NT2/D1 (cell line): ENCODE data around the gene HOXC10.

Experiments
- SUZ12 ChIP-seq: IDR thresholded peaks from 2 replicates; pipeline ENCODE4 v1.6.1; 2011; ENCODE audit not compliant: insufficient read length, insufficient read depth; ENCODE audit errors: extremely low read depth
- YY1 ChIP-seq: IDR thresholded peaks from 2 replicates; pipeline ENCODE4 v1.6.1; 2011; ENCODE audit not compliant: insufficient read length, insufficient read depth
- ZNF274 ChIP-seq: IDR thresholded peaks from 2 replicates; pipeline ENCODE4 v1.6.1; 2011; ENCODE audit warnings: mild to moderate bottlenecking, low read depth, low read length

- no peak for TF ChIP-seq ZNF274
- no peak for TF ChIP-seq SUZ12
- no peak for TF ChIP-seq YY1
These were observed 15.2 kb upstream of the HOXC10 start for GRCh38 chr12:53969588-53970259.
